Panc1 (cell line): Measurements from ENCODE around the gene MAP2. TPM values are rescaled to one million over a fixed set of nuclear protein-coding genes. Genes with fewer than 3 reads are reported as not detected.

Experiments used
- ATAC-seq: fragments of 200-7000 bp; cut with Tn5 transposase; 2 replicates; pipeline ENCODE4 v1.9.1; 2020; ENCODE audit warnings: mild to moderate bottlenecking, moderate library complexity
- BruUV-seq: library from RNA; stranded (reverse); fragments of 400-500 nt; replicated peaks from 2 replicates; lab custom pipeline; 2021; lab: Mats Ljungman, UMichigan
- CTCF ChIA-PET: fragments of 300-600 bp; sonication (Branson Sonifier 250); formaldehyde crosslinking; loops from one replicate; lab custom pipeline; 2022; ENCODE audit warnings: antibody characterized with exemption; lab: Charles Lee
- POLR2A ChIA-PET: fragments of 300-600 bp; sonication (Branson Sonifier 250); formaldehyde crosslinking; loops from one replicate; lab custom pipeline; 2022; ENCODE audit warnings: antibody characterized with exemption; lab: Charles Lee
- DNase-seq: peaks from one replicate; pipeline ENCODE4 v3.0.0-alpha.2; 2010; ENCODE audit warnings: low read depth, low spot score
- H3K27ac ChIP-seq: 2 replicates; pipeline ENCODE4 v1.5.1; 2011; ENCODE audit warnings: mild to moderate bottlenecking, low read length, inconsistent platforms
- H3K27me3 ChIP-seq: fragments of 200-500 bp; sonication (Bioruptor generic); 2 replicates; pipeline ENCODE4 v1.6.0; 2014; ENCODE audit warnings: low read length, inconsistent platforms; ENCODE audit not compliant: control insufficient read depth, insufficient read depth
- H3K36me3 ChIP-seq: fragments of 200-500 bp; sonication (Bioruptor generic); 2 replicates; pipeline ENCODE4 v1.5.1; 2014; ENCODE audit warnings: inconsistent platforms, mild to moderate bottlenecking, low read length, moderate library complexity; ENCODE audit not compliant: control insufficient read depth, insufficient read depth
- H3K4me1 ChIP-seq: 2 replicates; pipeline ENCODE4 v1.5.1; 2011; ENCODE audit warnings: inconsistent platforms, mild to moderate bottlenecking, low read length, moderate library complexity; ENCODE audit not compliant: control insufficient read depth, insufficient read depth
- H3K4me3 ChIP-seq, 2 experiments: 2 replicates each; pipeline ENCODE4 v1.5.1; 2011 to 2012; ENCODE audit warnings: low read depth in 2 of 2, low read length in 2 of 2, mild to moderate bottlenecking in 2 of 2, inconsistent platforms in 1 of 2, moderate library complexity in 1 of 2
- H3K9me3 ChIP-seq: fragments of 200-500 bp; sonication (Bioruptor generic); 2 replicates; pipeline ENCODE4 v1.5.1; 2014; ENCODE audit warnings: low read depth, mild to moderate bottlenecking, inconsistent platforms, low read length, moderate library complexity; ENCODE audit not compliant: control insufficient read depth, insufficient read depth
- POLR2AphosphoS5 ChIP-seq: IDR thresholded peaks from 2 replicates; pipeline ENCODE4 v1.6.1; 2012; ENCODE audit warnings: mild to moderate bottlenecking, low read depth, low read length, moderate library complexity
- SIN3A ChIP-seq: IDR thresholded peaks from 2 replicates; pipeline ENCODE4 v1.6.1; 2012; ENCODE audit warnings: low read depth, mild to moderate bottlenecking, low read length, moderate library complexity, borderline replicate concordance; ENCODE audit not compliant: insufficient read depth
- TCF7L2 ChIP-seq: IDR thresholded peaks from 2 replicates; pipeline ENCODE4 v1.6.1; 2011; ENCODE audit warnings: mild to moderate bottlenecking, low read depth, low read length, inconsistent platforms
- in situ Hi-C: cut with HindIII; loops from 2 replicates; pipeline ENCODE4 v1.10.0; 2016; ENCODE audit warnings: low sequenced_read_pairs, low pct_unique_long_range_greater_than_20kb
- intact Hi-C: fragments of 100-400 bp; cut with micrococcal nuclease; formaldehyde crosslinking; loops from one replicate; pipeline ENCODE4 v1.10.0; 2022; ENCODE audit not compliant: unreplicated experiment
- total RNA-seq: library from RNA; stranded (reverse); gene quantifications from one replicate; pipeline ENCODE4 v1.2.1, GENCODE V29; 2021; ENCODE audit not compliant: unreplicated experiment
- TF ChIP-seq, protein P1 (sequence below): fragments of 450-650 bp; IDR thresholded peaks from 2 replicates; pipeline ENCODE4 v1.5.1; 2017; ENCODE audit warnings: mild to moderate bottlenecking
- TF ChIP-seq, protein P2 (sequence below), 2 experiments: IDR thresholded peaks; 2 replicates each; pipeline ENCODE4 v1.6.1; 2011 to 2012; ENCODE audit warnings: low read depth in 2 of 2, control low read depth in 1 of 2, low read length in 1 of 2, mild to moderate bottlenecking in 1 of 2, moderate library complexity in 1 of 2; ENCODE audit not compliant: insufficient read depth in 1 of 2

MAP2 gene
- total RNA-seq, 1 experiment from 2014 or later = 44.9 TPM

- H3K27me3 ChIP-seq = no peaks in the 10 kb centered on the region
- intact Hi-C loops = loop anchor here (1.0 to 10.0 kb wide), 5 partner anchors 91 to 769 kb away; no protein-coding TSS in a partner anchor
- H3K9me3 ChIP-seq = no peaks in the 10 kb centered on the region
- peak overlapping the region; percentile 86 to 90 for H3K4me3 ChIP-seq
- CTCF ChIA-PET = interaction anchor here (0.5 to 1.6 kb wide), 7 partner anchors 74 to 446 kb away, joined by 3 to 8 read pairs (median 4); no protein-coding TSS in a partner anchor
- POLR2A ChIA-PET = interaction anchor here (0.6 kb wide), 1 partner anchor 115 kb away, joined by 13 read pairs; no protein-coding TSS in a partner anchor
- H3K4me1 ChIP-seq = peaks cover 10% of the 10 kb centered on the region
- in situ Hi-C loops = no loop called here
- ATAC-seq (peak; percentile 48), DNase-seq (peak; percentile 20)
- H3K36me3 ChIP-seq = no peaks in the 10 kb centered on the region
- TF ChIP-seq SIN3A (no peak), TCF7L2 (peak; percentile 70), POLR2AphosphoS5 (no peak)
- TF ChIP-seq, protein P1, sequence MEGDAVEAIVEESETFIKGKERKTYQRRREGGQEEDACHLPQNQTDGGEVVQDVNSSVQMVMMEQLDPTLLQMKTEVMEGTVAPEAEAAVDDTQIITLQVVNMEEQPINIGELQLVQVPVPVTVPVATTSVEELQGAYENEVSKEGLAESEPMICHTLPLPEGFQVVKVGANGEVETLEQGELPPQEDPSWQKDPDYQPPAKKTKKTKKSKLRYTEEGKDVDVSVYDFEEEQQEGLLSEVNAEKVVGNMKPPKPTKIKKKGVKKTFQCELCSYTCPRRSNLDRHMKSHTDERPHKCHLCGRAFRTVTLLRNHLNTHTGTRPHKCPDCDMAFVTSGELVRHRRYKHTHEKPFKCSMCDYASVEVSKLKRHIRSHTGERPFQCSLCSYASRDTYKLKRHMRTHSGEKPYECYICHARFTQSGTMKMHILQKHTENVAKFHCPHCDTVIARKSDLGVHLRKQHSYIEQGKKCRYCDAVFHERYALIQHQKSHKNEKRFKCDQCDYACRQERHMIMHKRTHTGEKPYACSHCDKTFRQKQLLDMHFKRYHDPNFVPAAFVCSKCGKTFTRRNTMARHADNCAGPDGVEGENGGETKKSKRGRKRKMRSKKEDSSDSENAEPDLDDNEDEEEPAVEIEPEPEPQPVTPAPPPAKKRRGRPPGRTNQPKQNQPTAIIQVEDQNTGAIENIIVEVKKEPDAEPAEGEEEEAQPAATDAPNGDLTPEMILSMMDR = peak; percentile 81
- TF ChIP-seq, protein P2, sequence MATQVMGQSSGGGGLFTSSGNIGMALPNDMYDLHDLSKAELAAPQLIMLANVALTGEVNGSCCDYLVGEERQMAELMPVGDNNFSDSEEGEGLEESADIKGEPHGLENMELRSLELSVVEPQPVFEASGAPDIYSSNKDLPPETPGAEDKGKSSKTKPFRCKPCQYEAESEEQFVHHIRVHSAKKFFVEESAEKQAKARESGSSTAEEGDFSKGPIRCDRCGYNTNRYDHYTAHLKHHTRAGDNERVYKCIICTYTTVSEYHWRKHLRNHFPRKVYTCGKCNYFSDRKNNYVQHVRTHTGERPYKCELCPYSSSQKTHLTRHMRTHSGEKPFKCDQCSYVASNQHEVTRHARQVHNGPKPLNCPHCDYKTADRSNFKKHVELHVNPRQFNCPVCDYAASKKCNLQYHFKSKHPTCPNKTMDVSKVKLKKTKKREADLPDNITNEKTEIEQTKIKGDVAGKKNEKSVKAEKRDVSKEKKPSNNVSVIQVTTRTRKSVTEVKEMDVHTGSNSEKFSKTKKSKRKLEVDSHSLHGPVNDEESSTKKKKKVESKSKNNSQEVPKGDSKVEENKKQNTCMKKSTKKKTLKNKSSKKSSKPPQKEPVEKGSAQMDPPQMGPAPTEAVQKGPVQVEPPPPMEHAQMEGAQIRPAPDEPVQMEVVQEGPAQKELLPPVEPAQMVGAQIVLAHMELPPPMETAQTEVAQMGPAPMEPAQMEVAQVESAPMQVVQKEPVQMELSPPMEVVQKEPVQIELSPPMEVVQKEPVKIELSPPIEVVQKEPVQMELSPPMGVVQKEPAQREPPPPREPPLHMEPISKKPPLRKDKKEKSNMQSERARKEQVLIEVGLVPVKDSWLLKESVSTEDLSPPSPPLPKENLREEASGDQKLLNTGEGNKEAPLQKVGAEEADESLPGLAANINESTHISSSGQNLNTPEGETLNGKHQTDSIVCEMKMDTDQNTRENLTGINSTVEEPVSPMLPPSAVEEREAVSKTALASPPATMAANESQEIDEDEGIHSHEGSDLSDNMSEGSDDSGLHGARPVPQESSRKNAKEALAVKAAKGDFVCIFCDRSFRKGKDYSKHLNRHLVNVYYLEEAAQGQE (IDR thresholded peaks at IDR 0.05; ENCODE audit: insufficient read depth in 1 of 2, low read depth in 2 of 2, low read length in 1 of 2) = no peak
- BruUV-seq = TSS peak; percentile 62
- peak overlapping the region; percentile 79 for H3K27ac ChIP-seq
Measured at GRCh38 chr2:209425471-209426071, 1.7 kb downstream of the MAP2 start.

DNA sequence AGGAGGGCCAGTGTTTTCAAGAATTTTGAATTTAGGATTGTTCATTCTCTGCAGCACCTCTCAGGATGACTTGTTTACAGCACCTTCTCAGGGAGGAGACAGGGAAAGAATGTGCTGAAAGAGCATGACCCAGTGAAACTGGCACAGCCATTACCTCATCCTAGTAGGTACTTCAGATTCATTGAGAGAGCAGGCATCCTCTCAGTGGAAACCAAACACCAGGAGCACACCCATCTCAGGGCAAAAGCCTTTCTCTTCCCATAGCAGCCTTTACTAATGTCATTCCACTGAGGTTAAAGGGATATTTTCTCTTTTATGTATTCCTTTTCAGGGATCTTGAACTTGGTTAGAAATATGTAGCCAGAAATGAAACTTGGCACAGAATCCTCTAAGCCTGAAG is 2.6 kb downstream of the MAP2 start:
- BruUV-seq = no TSS peak
- Histone ChIP-seq H3K27ac (peak overlapping the region; percentile 64), H3K4me3 (peak overlapping the region in 1 of 2 experiments; percentile 12; a peak in 1 of 4 replicates), H3K36me3 (no peaks in the 10 kb centered on the region), H3K9me3 (no peaks in the 10 kb centered on the region), H3K27me3 (no peaks in the 10 kb centered on the region), H3K4me1 (peaks cover 19% of the 10 kb centered on the region)
- in situ Hi-C loops = no loop called here
- TF ChIP-seq POLR2AphosphoS5 (no peak), TCF7L2 (no peak), SIN3A (no peak)
- TF ChIP-seq, protein P1 = no peak
- TF ChIP-seq, protein P2 (IDR thresholded peaks at IDR 0.05; ENCODE audit: insufficient read depth in 1 of 2, low read depth in 2 of 2, low read length in 1 of 2) = no peak
- ChIA-PET CTCF (interaction anchor here (0.6 kb wide), 1 partner anchor 148 kb away, joined by 3 read pairs; no protein-coding TSS in a partner anchor), POLR2A (no interaction called here)
- intact Hi-C loops = loop anchor here (10.0 kb wide), 2 partner anchors 538 to 768 kb away; no protein-coding TSS in a partner anchor
- DNase-seq (no peak), ATAC-seq (no peak)
